Transverse colon (tissue), 4 donors: ENCODE data around the gene MBNL2.

Experiments used
- EP300 ChIP-seq: sonication (generic); formaldehyde crosslinking; IDR thresholded peaks from one replicate; pipeline ENCODE4 v1.6.1; 2017; ENCODE audit warnings: antibody characterized with exemption, low read depth
- POLR2A ChIP-seq: fragments of 450-650 bp; IDR thresholded peaks from one replicate; pipeline ENCODE4 v1.6.1; 2016; ENCODE audit warnings: antibody characterized with exemption, mild to moderate bottlenecking, moderate library complexity
- POLR2AphosphoS5 ChIP-seq, 3 donors: sonication (generic); formaldehyde crosslinking; IDR thresholded peaks; one replicate each; pipeline ENCODE4 v1.6.1; 2016; ENCODE audit warnings: antibody characterized with exemption in 3 of 3
- TF ChIP-seq, protein P1 (sequence below), 5 experiments: fragments of 200-600 bp in 3 of 5; fragments of 450-650 bp in 2 of 5; sonication (generic) in 3 of 5; IDR thresholded peaks; 1 replicate in 2 of 5; 2 replicates in 3 of 5; pipeline ENCODE4 v1.5.1; 2016 to 2017; ENCODE audit warnings: antibody characterized with exemption in 5 of 5, inconsistent platforms in 3 of 5, mild to moderate bottlenecking in 2 of 5, moderate library complexity in 1 of 5

DNA sequence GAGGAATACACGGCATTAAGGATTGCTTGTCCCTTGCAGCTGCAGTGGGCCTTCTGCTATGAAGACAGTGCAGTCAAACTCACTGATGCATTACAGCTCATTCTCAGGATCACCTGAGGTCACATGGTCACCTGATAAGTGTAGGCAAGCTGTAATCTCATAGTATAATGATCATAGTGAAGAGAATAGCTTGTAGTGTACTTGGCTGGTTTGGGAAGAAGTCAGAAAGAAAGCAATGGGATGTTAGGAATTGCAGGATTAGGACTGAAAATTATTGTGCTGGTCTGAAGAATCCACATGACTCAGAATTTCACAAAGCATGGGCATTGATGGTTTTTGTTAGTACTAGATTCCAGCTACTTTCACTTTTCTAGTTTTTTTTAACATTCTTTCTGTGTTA lies 76.7 kb downstream of the MBNL2 start:
- TF ChIP-seq, protein P1, sequence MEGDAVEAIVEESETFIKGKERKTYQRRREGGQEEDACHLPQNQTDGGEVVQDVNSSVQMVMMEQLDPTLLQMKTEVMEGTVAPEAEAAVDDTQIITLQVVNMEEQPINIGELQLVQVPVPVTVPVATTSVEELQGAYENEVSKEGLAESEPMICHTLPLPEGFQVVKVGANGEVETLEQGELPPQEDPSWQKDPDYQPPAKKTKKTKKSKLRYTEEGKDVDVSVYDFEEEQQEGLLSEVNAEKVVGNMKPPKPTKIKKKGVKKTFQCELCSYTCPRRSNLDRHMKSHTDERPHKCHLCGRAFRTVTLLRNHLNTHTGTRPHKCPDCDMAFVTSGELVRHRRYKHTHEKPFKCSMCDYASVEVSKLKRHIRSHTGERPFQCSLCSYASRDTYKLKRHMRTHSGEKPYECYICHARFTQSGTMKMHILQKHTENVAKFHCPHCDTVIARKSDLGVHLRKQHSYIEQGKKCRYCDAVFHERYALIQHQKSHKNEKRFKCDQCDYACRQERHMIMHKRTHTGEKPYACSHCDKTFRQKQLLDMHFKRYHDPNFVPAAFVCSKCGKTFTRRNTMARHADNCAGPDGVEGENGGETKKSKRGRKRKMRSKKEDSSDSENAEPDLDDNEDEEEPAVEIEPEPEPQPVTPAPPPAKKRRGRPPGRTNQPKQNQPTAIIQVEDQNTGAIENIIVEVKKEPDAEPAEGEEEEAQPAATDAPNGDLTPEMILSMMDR (IDR thresholded peaks at IDR 0.05) = no peak
- TF ChIP-seq EP300 = no peak
- no peak for TF ChIP-seq POLR2A
- TF ChIP-seq POLR2AphosphoS5 (IDR thresholded peaks at IDR 0.05) = no peak
